ENCODE measurements around the gene ZNF446.

- no peak for TF ChIP-seq POLR2A (IDR thresholded peaks at IDR 0.05)
- TF ChIP-seq, protein P1, sequence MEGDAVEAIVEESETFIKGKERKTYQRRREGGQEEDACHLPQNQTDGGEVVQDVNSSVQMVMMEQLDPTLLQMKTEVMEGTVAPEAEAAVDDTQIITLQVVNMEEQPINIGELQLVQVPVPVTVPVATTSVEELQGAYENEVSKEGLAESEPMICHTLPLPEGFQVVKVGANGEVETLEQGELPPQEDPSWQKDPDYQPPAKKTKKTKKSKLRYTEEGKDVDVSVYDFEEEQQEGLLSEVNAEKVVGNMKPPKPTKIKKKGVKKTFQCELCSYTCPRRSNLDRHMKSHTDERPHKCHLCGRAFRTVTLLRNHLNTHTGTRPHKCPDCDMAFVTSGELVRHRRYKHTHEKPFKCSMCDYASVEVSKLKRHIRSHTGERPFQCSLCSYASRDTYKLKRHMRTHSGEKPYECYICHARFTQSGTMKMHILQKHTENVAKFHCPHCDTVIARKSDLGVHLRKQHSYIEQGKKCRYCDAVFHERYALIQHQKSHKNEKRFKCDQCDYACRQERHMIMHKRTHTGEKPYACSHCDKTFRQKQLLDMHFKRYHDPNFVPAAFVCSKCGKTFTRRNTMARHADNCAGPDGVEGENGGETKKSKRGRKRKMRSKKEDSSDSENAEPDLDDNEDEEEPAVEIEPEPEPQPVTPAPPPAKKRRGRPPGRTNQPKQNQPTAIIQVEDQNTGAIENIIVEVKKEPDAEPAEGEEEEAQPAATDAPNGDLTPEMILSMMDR (IDR thresholded peaks at IDR 0.05): no peak
Measured at GRCh38 chr19:58510084-58510862, 34.1 kb downstream of the ZNF446 start.

All from right lobe of liver (tissue), 4 donors.